GM12891 (cell line): ENCODE results near the gene CPTP.

ENCODE experiments used
- PAX5 ChIP-seq: IDR thresholded peaks from 2 replicates; pipeline ENCODE4 v1.6.1; 2011; ENCODE audit warnings: low read length, moderate library complexity, mild to moderate bottlenecking; ENCODE audit not compliant: insufficient read depth, severe bottlenecking
- POLR2A ChIP-seq: IDR thresholded peaks from 2 replicates; pipeline ENCODE4 v1.6.1; 2011; ENCODE audit warnings: low read depth, low read length, control low read depth
- POLR2AphosphoS5 ChIP-seq: IDR thresholded peaks from 2 replicates; pipeline ENCODE4 v1.6.1; 2011; ENCODE audit warnings: low read depth, low read length, control low read depth
- POU2F2 ChIP-seq: IDR thresholded peaks from 2 replicates; pipeline ENCODE4 v1.6.1; 2011; ENCODE audit warnings: low read depth, mild to moderate bottlenecking, control low read depth, low read length, moderate library complexity
- SPI1 ChIP-seq: IDR thresholded peaks from 2 replicates; pipeline ENCODE4 v1.6.1; 2011; ENCODE audit warnings: low read depth, low read length, control low read depth
- TAF1 ChIP-seq: IDR thresholded peaks from 2 replicates; pipeline ENCODE4 v1.6.1; 2011; ENCODE audit warnings: low read depth, low read length, control low read depth

GRCh38 chr1:1287288-1288110 is 37.1 kb upstream of the CPTP start:
- TF ChIP-seq POLR2A (no peak), TAF1 (no peak), PAX5 (no peak), POLR2AphosphoS5 (no peak), SPI1 (no peak), POU2F2 (no peak)
